HCT116 (cell line): ENCODE measurements around the gene ATXN7L2. TPM values are rescaled to one million over a fixed set of nuclear protein-coding genes. Genes with fewer than 3 reads are reported as not detected.

Source experiments
- ATAC-seq: fragments of 200-7000 bp; cut with Tn5 transposase; 2 replicates; pipeline ENCODE4 v1.9.1; 2020; ENCODE audit warnings: mild to moderate bottlenecking, moderate library complexity
- BruUV-seq: library from RNA; stranded (reverse); fragments of 400-500 nt; replicated peaks from 2 replicates; lab custom pipeline; 2021; lab: Mats Ljungman, UMichigan
- CTCF ChIA-PET: fragments of 300-600 bp; sonication (Branson Sonifier 250); formaldehyde crosslinking; loops from one replicate; lab custom pipeline; 2021; ENCODE audit warnings: antibody characterized with exemption; lab: Charles Lee
- POLR2A ChIA-PET: fragments of 300-600, 350-600 bp; sonication (Branson Sonifier 250); formaldehyde crosslinking; loops from one replicate; lab custom pipeline; 2021; ENCODE audit warnings: antibody characterized with exemption; lab: Charles Lee
- RAD21 ChIA-PET, 2 experiments: fragments of 300-600 bp; sonication (Branson Sonifier 250); formaldehyde crosslinking; loops; one replicate each; lab custom pipeline; 2023; ENCODE audit warnings: low total read pairs in 2 of 2; ENCODE audit not compliant: uncharacterized antibody in 2 of 2, unreplicated experiment in 2 of 2, low non-redundant PET in 1 of 2; lab: Charles Lee
- DNase-seq: peaks from one replicate; pipeline ENCODE4 v3.0.0-alpha.2; 2010; ENCODE audit warnings: low read depth, low spot score
- H2AFZ ChIP-seq: fragments of 200-600 bp; shearing (Covaris generic), sonication (generic); 2 replicates; pipeline ENCODE4 v1.6.1; 2017; ENCODE audit warnings: low read depth, mixed run types, mixed read lengths, antibody characterized with exemption, low read length; ENCODE audit not compliant: poor library complexity, severe bottlenecking
- H3K27ac ChIP-seq: 2 replicates; pipeline ENCODE4 v1.5.1; 2012; ENCODE audit warnings: low read depth, low read length
- H3K27me3 ChIP-seq: fragments of 200-600 bp; sonication (generic); 2 replicates; pipeline ENCODE4 v1.6.1; 2016; ENCODE audit warnings: mixed run types, low read length, mixed read lengths; ENCODE audit not compliant: insufficient read depth
- H3K36me3 ChIP-seq, 2 experiments: fragments of 200-500 bp in 1 of 2; fragments of 200-600 bp in 1 of 2; sonication (Bioruptor generic) in 1 of 2; sonication (generic) in 1 of 2; 2 replicates each; pipeline versions ENCODE4 v1.5.1 to v1.6.1; 2014 to 2016; ENCODE audit warnings: low read length in 2 of 2, inconsistent platforms in 1 of 2, mixed read lengths in 1 of 2, mixed run types in 1 of 2; ENCODE audit not compliant: insufficient read depth in 2 of 2, control insufficient read depth in 1 of 2
- H3K4me1 ChIP-seq, 2 experiments: fragments of 200-600 bp in 1 of 2; sonication (generic) in 1 of 2; 2 replicates each; pipeline versions ENCODE4 v1.5.1 to v1.6.1; 2012 to 2017; ENCODE audit warnings: low read length in 2 of 2, inconsistent platforms in 1 of 2, mild to moderate bottlenecking in 1 of 2, mixed read lengths in 1 of 2, mixed run types in 1 of 2, moderate library complexity in 1 of 2; ENCODE audit not compliant: insufficient read depth in 2 of 2, control insufficient read depth in 1 of 2
- H3K4me2 ChIP-seq: fragments of 200-600 bp; sonication (generic); 2 replicates; pipeline ENCODE4 v1.6.1; 2017; ENCODE audit warnings: mixed run types, low read length, mixed read lengths
- H3K4me3 ChIP-seq, 2 experiments: fragments of 200-600 bp in 1 of 2; sonication (generic) in 1 of 2; replicated peaks in 1 of 2; 2 replicates each; pipeline ENCODE4 v1.5.1; 2011 to 2016; ENCODE audit warnings: low read length in 2 of 2, control low read depth in 1 of 2, low read depth in 1 of 2, mild to moderate bottlenecking in 1 of 2, mixed read lengths in 1 of 2, mixed run types in 1 of 2
- H3K79me2 ChIP-seq: fragments of 200-600 bp; sonication (generic); 2 replicates; pipeline ENCODE4 v1.6.1; 2017; ENCODE audit warnings: mild to moderate bottlenecking, mixed run types, low read length, moderate library complexity, mixed read lengths; ENCODE audit not compliant: insufficient read depth
- H3K9ac ChIP-seq: fragments of 200-600 bp; sonication (generic); 2 replicates; pipeline ENCODE4 v1.6.1; 2016; ENCODE audit warnings: low read length, mixed read lengths
- H3K9me2 ChIP-seq: fragments of 200-600 bp; sonication (generic), shearing (Covaris generic); 2 replicates; pipeline ENCODE4 v1.6.1; 2017; ENCODE audit warnings: mixed run types, mild to moderate bottlenecking, moderate library complexity; ENCODE audit not compliant: insufficient read depth
- H3K9me3 ChIP-seq, 2 experiments: fragments of 200-500 bp in 1 of 2; fragments of 200-600 bp in 1 of 2; sonication (Bioruptor generic) in 1 of 2; sonication (generic) in 1 of 2; 2 replicates each; pipeline ENCODE4 v1.6.1; 2014 to 2017; ENCODE audit warnings: low read length in 2 of 2, mixed read lengths in 2 of 2, inconsistent platforms in 1 of 2, low read depth in 1 of 2, mild to moderate bottlenecking in 1 of 2, mixed run types in 1 of 2, moderate library complexity in 1 of 2; ENCODE audit not compliant: control insufficient read depth in 1 of 2, insufficient read depth in 1 of 2
- H4K20me1 ChIP-seq: fragments of 200-600 bp; sonication (generic), shearing (Covaris generic); 2 replicates; pipeline ENCODE4 v1.6.1; 2017; ENCODE audit warnings: mixed run types, mild to moderate bottlenecking, moderate library complexity; ENCODE audit not compliant: insufficient read depth
- ATF3 ChIP-seq: IDR thresholded peaks from 2 replicates; pipeline ENCODE4 v1.6.1; 2012
- CBX3 ChIP-seq: IDR thresholded peaks from 2 replicates; pipeline ENCODE4 v1.6.1; 2012; ENCODE audit warnings: low read depth
- CEBPB ChIP-seq: IDR thresholded peaks from 2 replicates; pipeline ENCODE4 v1.6.1; 2012; ENCODE audit warnings: low read depth
- EGR1 ChIP-seq: IDR thresholded peaks from 2 replicates; pipeline ENCODE4 v1.6.1; 2012; ENCODE audit warnings: low read depth
- ELF1 ChIP-seq: IDR thresholded peaks from 2 replicates; pipeline ENCODE4 v1.6.1; 2012; ENCODE audit warnings: low read depth, borderline replicate concordance
- EZH2phosphoT487 ChIP-seq: fragments of 200-600 bp; IDR thresholded peaks from 2 replicates; pipeline ENCODE4 v1.6.1; 2018; ENCODE audit warnings: antibody characterized with exemption, borderline replicate concordance
- FOSL1 ChIP-seq: IDR thresholded peaks from 2 replicates; pipeline ENCODE4 v1.6.1; 2012; ENCODE audit warnings: low read depth
- JUND ChIP-seq: IDR thresholded peaks from 2 replicates; pipeline ENCODE4 v1.6.1; 2012
- MAX ChIP-seq: IDR thresholded peaks from 2 replicates; pipeline ENCODE4 v1.6.1; 2012
- POLR2A ChIP-seq: IDR thresholded peaks from 2 replicates; pipeline ENCODE4 v1.7.0; 2011; ENCODE audit warnings: borderline replicate concordance; ENCODE audit not compliant: insufficient read depth, insufficient read length; ENCODE audit errors: extremely low read depth
- POLR2AphosphoS5 ChIP-seq: IDR thresholded peaks from 2 replicates; pipeline ENCODE4 v1.6.1; 2011; ENCODE audit warnings: mild to moderate bottlenecking, low read depth, low read length, moderate library complexity
- RAD21 ChIP-seq: IDR thresholded peaks from 2 replicates; pipeline ENCODE4 v1.6.1; 2012; ENCODE audit warnings: low read depth, mild to moderate bottlenecking
- SP1 ChIP-seq: IDR thresholded peaks from 2 replicates; pipeline ENCODE4 v1.6.1; 2012; ENCODE audit warnings: low read depth
- SRF ChIP-seq: IDR thresholded peaks from 2 replicates; pipeline ENCODE4 v1.6.1; 2012; ENCODE audit warnings: low read depth
- intact Hi-C: fragments of 100-400 bp; cut with micrococcal nuclease; formaldehyde crosslinking; loops from 2 replicates; pipeline ENCODE4 v1.10.0; 2022
- total RNA-seq: library from RNA; stranded (reverse); gene quantifications from one replicate; pipeline ENCODE4 v1.2.1, GENCODE V29; 2021; ENCODE audit not compliant: unreplicated experiment

Gene ATXN7L2
- total RNA-seq, 1 experiment from 2014 or later = 7.2 TPM

GRCh38 chr1:109434484-109434883 lies 49.2 kb upstream of the ATXN7L2 start:
- Histone ChIP-seq H3K27me3 (no peaks in the 10 kb centered on the region), H3K27ac (no peak overlapping the region), H3K36me3 (no peaks in the 10 kb centered on the region), H3K9ac (no peak overlapping the region), H3K4me1 (peaks cover 6 to 15% of the 10 kb centered on the region in 2 experiments), H3K9me2 (no peaks in the 10 kb centered on the region)
- CTCF ChIA-PET = no interaction called here
- DNase-seq = no peak
- TF ChIP-seq EGR1 = no peak
- no peak for TF ChIP-seq SRF
- TF ChIP-seq CEBPB = no peak
- no peak for TF ChIP-seq POLR2A
- no peak for TF ChIP-seq SP1
- no peak for TF ChIP-seq ATF3
- no peak for TF ChIP-seq EZH2phosphoT487
- TF ChIP-seq ELF1 = no peak
- TF ChIP-seq CBX3 = no peak
- no peak for TF ChIP-seq FOSL1
- TF ChIP-seq, all 23 proteins: peak for 0
- Histone ChIP-seq H3K9me3 (peaks cover 0 to 3% of the 10 kb centered on the region in 2 experiments; a peak in 1 of 4 replicates), H3K79me2 (no peaks in the 10 kb centered on the region), H3K4me2 (no peak overlapping the region), H4K20me1 (no peaks in the 10 kb centered on the region), H2AFZ (no peak overlapping the region), H3K4me3 (no peak overlapping the region)
- no TSS peak for BruUV-seq
- RAD21 ChIA-PET = no interaction called here
- intact Hi-C loops = no loop called here
- ATAC-seq = no peak
- POLR2A ChIA-PET = no interaction called here

GRCh38 chr1:109438798-109439297 lies 44.9 kb upstream of the ATXN7L2 start:
- TF ChIP-seq JUND (peak; percentile 49; the same call in 1 of the 2 replicates), ATF3 (no peak), FOSL1 (peak; percentile 53), SP1 (peak; percentile 36; the same call in 1 of the 2 replicates), POLR2AphosphoS5 (no peak), MAX (peak; percentile 19; the same call in 1 of the 2 replicates), SRF (no peak), RAD21 (no peak), EZH2phosphoT487 (no peak)
- ATAC-seq (peak; percentile 80), DNase-seq (peak; percentile 28)
- peaks cover 0 to 3% of the 10 kb centered on the region in 2 experiments; a peak in 1 of 4 replicates for H3K9me3 ChIP-seq
- intact Hi-C loops = no loop called here
- H3K9me2 ChIP-seq = no peaks in the 10 kb centered on the region
- H3K36me3 ChIP-seq = no peaks in the 10 kb centered on the region
- no peaks in the 10 kb centered on the region for H4K20me1 ChIP-seq
- H3K4me1 ChIP-seq = peaks cover 6 to 21% of the 10 kb centered on the region in 2 experiments
- H3K27me3 ChIP-seq = no peaks in the 10 kb centered on the region
- CTCF ChIA-PET = no interaction called here
- RAD21 ChIA-PET = no interaction called here
- peak overlapping the region; percentile 59 for H2AFZ ChIP-seq
- BruUV-seq = no TSS peak
- H3K4me3 ChIP-seq = no peak overlapping the region
- H3K9ac ChIP-seq = no peak overlapping the region
- POLR2A ChIA-PET = no interaction called here
- H3K79me2 ChIP-seq = no peaks in the 10 kb centered on the region
- no peak overlapping the region for H3K27ac ChIP-seq
- H3K4me2 ChIP-seq = peak overlapping the region; percentile 52
